Measurements from ENCODE around the gene TTC21A. TPM values are rescaled to one million over a fixed set of nuclear protein-coding genes. Genes with fewer than 3 reads are reported as not detected.

TTC21A gene
- total and polyA plus RNA-seq, 2 experiments from 2014 or later: 3.7 to 6.5 TPM

GRCh38 chr3:39124876-39125840 is 17.7 kb downstream of the TTC21A start:
- H3K27ac ChIP-seq: peak overlapping the region; percentile 83
- no peaks in the 10 kb centered on the region for H3K9me3 ChIP-seq (ENCODE audit: low read depth)
- no peaks in the 10 kb centered on the region for H3K36me3 ChIP-seq (replicated peaks; ENCODE audit: insufficient read depth, low read depth)
- H3K9me2 ChIP-seq (replicated peaks; ENCODE audit: insufficient read depth): no peaks in the 10 kb centered on the region
- no peak overlapping the region for H3K4me3 ChIP-seq
- peak overlapping the region; percentile 1 for H3K4me2 ChIP-seq
- TF ChIP-seq EZH2phosphoT487 (IDR thresholded peaks at IDR 0.05; ENCODE audit: low read depth, severe bottlenecking, unreplicated experiment): no peak
- TF ChIP-seq CTCF (IDR thresholded peaks at IDR 0.05; ENCODE audit: poor library complexity): peak; percentile 49
- no peak for TF ChIP-seq EZH2 (IDR thresholded peaks at IDR 0.05; ENCODE audit: borderline replicate concordance)
- H3K79me2 ChIP-seq: no peaks in the 10 kb centered on the region
- 69% methylated on average over 5 of the region's 5 CpGs for WGBS (ENCODE audit: low lambda C conversion rate, missing lambda C conversion rate)
- no peaks in the 10 kb centered on the region for H4K20me1 ChIP-seq (ENCODE audit: insufficient read depth, poor library complexity, severe bottlenecking)
- peak; percentile 67 for DNase-seq (ENCODE audit: low spot score)
- no peak overlapping the region for H2AFZ ChIP-seq
- H3K4me1 ChIP-seq (ENCODE audit: insufficient read depth): peaks cover 11% of the 10 kb centered on the region
- no peaks in the 10 kb centered on the region for H3K27me3 ChIP-seq

GRCh38 chr3:39125841-39126500 is 18.5 kb downstream of the TTC21A start:
- Histone ChIP-seq H3K36me3 (replicated peaks; ENCODE audit: insufficient read depth, low read depth) (no peaks in the 10 kb centered on the region), H2AFZ (no peak overlapping the region), H3K27me3 (no peaks in the 10 kb centered on the region), H3K4me1 (ENCODE audit: insufficient read depth) (peaks cover 11% of the 10 kb centered on the region), H3K9me3 (ENCODE audit: low read depth) (no peaks in the 10 kb centered on the region), H4K20me1 (ENCODE audit: insufficient read depth, poor library complexity, severe bottlenecking) (no peaks in the 10 kb centered on the region), H3K27ac (peak overlapping the region; percentile 83), H3K4me2 (peak overlapping the region; percentile 1), H3K4me3 (no peak overlapping the region), H3K9me2 (replicated peaks; ENCODE audit: insufficient read depth) (no peaks in the 10 kb centered on the region), H3K79me2 (no peaks in the 10 kb centered on the region)
- 43% methylated on average over 12 of the region's 12 CpGs for WGBS (ENCODE audit: low lambda C conversion rate, missing lambda C conversion rate)
- TF ChIP-seq CTCF (IDR thresholded peaks at IDR 0.05; ENCODE audit: poor library complexity) (no peak), EZH2phosphoT487 (IDR thresholded peaks at IDR 0.05; ENCODE audit: low read depth, severe bottlenecking, unreplicated experiment) (no peak), EZH2 (IDR thresholded peaks at IDR 0.05; ENCODE audit: borderline replicate concordance) (no peak)
- DNase-seq (ENCODE audit: low spot score): no peak

GRCh38 chr3:39126532-39127071 is 19.1 kb downstream of the TTC21A start:
- Histone ChIP-seq H3K79me2 (no peaks in the 10 kb centered on the region), H3K27me3 (no peaks in the 10 kb centered on the region), H3K4me3 (no peak overlapping the region), H3K36me3 (replicated peaks; ENCODE audit: insufficient read depth, low read depth) (no peaks in the 10 kb centered on the region), H3K4me1 (ENCODE audit: insufficient read depth) (peaks cover 11% of the 10 kb centered on the region), H4K20me1 (ENCODE audit: insufficient read depth, poor library complexity, severe bottlenecking) (no peaks in the 10 kb centered on the region), H2AFZ (no peak overlapping the region), H3K4me2 (no peak overlapping the region), H3K9me2 (replicated peaks; ENCODE audit: insufficient read depth) (no peaks in the 10 kb centered on the region), H3K9me3 (ENCODE audit: low read depth) (no peaks in the 10 kb centered on the region), H3K27ac (peak overlapping the region; percentile 83)
- WGBS (ENCODE audit: low lambda C conversion rate, missing lambda C conversion rate): 54% methylated on average over 5 of the region's 6 CpGs
- TF ChIP-seq CTCF (IDR thresholded peaks at IDR 0.05; ENCODE audit: poor library complexity): peak; percentile 67
- no peak for TF ChIP-seq EZH2phosphoT487 (IDR thresholded peaks at IDR 0.05; ENCODE audit: low read depth, severe bottlenecking, unreplicated experiment)
- DNase-seq (ENCODE audit: low spot score): peak; percentile 59

Measured in hepatocyte (in vitro differentiated cells).